Stimulated activated naive CD8-positive, alpha-beta T cell treated with anti-CD3 and anti-CD28 coated beads, Interleukin-15, Interleukin-2, amounts not matched to agents 100 U/mL and 50 U/mL, for 24 hours (primary cell): ENCODE data around the gene SSH3.

Source experiments
- ATAC-seq: fragments of 150-1000 bp; cut with Tn5 transposase; one replicate; pipeline ENCODE4 v1.10.0; 2021
- DNase-seq: peaks from one replicate; pipeline ENCODE4 v3.0.0; 2021

The SSH3 gene

GRCh38 chr11:67268081-67268961 lies 35.0 kb upstream of the SSH3 start:
- ATAC-seq (peak; percentile 59), DNase-seq (peak; percentile 76)

DNA sequence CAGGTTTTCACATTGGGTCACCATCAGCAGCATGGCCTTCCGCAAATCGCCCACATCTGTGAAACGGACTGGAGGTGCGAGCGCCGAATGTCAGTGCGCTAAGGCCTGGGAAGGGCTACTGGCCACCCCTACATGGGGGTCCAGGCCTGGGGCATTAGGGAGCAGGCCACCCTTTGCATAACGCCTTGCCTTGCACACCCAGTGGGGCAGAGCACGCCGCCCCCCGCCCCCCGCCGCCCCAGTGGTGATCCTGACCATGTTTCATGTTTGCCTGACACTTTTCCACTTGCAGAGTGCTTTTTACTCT lies 34.4 kb upstream of the SSH3 start:
- ATAC-seq = no peak
- DNase-seq = no peak

DNA sequence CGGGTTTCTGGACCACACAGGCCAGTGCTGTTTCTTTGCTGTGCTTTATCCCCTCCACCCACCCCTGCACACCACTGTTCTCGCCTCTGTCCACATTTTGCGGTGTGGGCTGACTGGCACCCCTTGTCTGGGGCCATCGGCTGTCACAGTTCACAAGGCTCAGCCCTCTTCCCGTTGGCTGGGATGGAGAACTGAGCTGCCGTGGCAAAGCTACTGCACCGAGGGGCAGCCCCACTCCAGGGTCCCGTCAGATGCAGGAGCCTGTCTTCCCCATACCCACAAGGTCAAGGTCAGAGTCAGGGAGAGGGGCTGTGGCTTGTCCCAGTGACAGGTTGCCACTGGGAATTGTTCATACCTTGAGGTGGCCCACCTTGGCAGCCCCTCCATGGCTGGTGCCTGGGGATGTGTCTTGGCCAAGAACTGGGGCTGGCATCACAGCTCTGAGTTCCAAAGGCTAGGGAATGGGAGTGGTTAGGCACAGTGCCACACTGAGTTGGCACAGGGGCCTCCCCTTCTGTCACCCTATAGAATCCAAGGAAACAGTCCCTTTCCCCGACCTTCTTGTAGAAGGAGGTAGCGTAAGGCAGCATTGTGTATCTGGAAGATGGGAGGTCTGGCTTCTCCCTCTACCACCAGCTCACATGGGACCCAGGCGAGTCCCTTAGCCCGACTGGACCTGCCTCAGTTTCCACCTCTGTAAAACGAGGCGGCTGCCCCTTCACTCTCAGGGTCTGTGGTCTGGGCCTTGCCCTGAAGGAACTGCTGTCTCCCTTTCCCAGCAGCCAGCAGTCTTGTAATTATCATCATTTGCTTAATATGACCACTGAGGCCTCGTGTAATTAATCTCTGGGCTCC lies 33.7 kb upstream of the SSH3 start:
- DNase-seq (peak; percentile 56), ATAC-seq (no peak)

DNA sequence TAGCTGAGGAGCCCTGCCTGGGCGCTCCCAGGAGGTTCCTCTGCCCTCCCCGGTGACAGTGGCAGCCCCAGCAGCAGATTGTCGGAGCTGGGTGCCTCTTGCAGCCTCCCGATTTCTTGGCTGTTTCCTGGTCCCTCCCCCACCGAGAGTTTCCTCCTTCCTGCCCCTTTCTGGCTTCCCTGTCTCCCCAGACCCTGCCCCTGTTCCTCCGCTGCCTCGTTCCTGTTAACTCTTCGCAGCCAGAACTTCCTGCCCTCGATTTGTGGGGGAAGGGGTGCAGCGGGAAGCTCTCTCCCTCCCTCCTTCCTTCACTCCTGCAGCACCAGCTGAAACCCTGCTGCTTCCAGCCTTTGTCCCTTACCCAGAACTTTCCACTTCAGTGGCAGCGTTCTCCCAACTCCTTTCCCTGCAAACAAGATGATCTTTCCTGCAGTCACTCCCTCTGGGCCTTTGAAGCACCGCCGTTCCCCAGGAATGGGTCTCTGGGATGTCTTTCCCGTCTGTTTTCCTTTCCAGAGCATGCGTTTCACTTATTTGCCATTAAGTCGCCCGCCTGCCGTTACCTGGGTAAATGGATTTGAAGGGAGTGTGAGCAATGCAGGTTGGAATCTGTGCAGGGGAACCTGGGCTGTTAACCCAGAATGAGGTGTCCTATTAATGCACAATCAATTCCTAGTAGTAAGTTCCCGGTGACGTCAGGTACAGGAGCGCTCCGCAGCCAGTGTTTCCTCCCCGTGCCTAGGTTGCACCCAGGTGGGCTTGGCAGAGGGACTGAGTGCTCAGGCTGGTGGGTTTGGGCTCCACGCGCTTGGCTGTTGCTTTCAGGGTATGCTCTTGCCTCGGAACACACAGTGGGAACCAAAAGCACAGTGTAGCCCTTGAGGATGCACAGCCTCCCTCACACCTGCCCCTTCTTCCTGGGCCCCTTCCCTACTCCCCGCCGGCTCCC lies 32.8 kb upstream of the SSH3 start:
- ATAC-seq = no peak
- no peak for DNase-seq

- no peak for ATAC-seq
- no peak for DNase-seq
Measured at GRCh38 chr11:67271205-67271540, 32.2 kb upstream of the SSH3 start.

DNA sequence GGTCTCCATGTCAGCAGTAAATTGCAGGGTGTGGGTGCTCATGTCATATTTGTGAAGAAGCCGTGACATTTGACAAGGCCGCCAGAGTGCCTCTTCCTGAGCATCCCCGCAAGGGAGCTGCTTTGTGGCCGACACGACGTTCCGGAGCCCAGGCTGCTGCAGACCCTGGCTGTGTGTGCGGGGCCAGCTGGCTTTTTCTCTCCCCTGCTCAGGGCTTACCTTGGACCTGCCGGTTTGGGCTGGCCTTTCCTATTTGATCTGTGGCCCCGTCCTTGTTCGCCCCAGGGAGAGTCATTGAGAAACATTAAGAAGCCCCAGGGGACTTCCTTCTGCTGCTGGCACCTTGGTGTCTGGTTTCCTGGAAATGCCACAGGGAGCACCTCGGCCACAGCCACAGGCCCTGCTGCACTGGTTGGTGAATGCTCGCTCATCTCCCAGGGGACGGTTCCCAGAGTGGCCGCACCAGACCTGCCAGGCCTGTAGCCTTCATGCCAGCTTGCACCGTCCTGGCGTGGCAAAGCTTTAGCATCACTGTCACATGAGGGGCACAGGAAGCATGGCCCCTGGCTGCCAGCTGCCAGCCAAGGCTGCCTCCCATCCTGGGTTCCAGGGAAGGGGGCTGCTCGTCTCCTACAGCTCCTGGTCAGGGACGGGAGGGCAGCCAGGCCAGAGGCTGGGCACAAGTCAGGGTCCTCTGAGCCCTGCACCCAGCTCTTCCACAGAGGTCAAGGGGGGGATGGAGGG lies 31.6 kb upstream of the SSH3 start:
- ATAC-seq (peak; percentile 30), DNase-seq (peak; percentile 81)

- peak; percentile 7 for ATAC-seq
Measured at GRCh38 chr11:67272327-67273259, 30.7 kb upstream of the SSH3 start.

GRCh38 chr11:67273260-67273990 lies 29.9 kb upstream of the SSH3 start:
- DNase-seq = no peak

More at GRCh38 chr11:67272327-67273259, 30.7 kb upstream of the SSH3 start:
- DNase-seq = peak; percentile 63

DNA sequence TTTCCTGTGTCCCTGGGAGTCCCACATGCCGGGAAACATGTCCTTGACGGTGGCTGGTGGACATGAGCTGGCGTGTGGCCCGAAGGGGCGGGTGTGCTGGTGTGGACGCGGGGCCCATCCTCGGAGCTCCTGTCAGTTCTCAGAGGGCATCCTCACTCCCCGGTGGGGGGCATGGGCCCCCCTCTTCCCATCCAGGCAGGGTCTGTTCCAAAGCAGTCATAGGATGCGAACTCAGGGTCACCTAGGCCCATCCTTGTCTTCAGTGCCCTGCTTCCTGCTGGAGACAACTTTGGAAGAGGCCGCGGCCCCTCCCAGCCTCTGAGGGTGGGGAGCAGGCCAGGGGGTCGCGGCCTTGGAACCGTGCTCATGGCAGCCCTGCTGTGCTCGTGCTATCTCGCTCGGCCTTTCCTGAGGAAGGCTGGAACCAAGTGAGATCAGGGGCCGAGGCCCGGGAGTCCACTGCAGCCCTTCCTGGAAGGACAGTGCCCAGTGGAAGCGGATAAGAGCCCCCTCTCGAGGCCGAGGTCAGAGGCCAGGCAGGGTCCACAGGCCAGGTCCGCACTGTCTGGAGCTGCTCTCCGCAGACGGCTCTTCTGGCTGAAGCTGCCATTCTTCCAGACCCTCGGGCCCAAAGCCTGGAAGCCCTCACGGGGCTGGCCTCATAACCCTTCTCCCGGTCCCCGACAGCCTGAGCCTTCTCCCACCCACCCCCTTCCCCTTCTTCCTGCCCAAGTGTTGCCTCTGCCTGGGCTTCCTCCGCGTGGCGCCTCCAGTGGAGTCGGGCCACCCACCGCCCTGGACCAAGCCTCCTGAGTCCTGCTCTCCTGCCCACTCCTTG lies 28.3 kb upstream of the SSH3 start:
- no peak for ATAC-seq
- DNase-seq = no peak

More at GRCh38 chr11:67273260-67273990, 29.9 kb upstream of the SSH3 start:
- ATAC-seq = no peak

DNA sequence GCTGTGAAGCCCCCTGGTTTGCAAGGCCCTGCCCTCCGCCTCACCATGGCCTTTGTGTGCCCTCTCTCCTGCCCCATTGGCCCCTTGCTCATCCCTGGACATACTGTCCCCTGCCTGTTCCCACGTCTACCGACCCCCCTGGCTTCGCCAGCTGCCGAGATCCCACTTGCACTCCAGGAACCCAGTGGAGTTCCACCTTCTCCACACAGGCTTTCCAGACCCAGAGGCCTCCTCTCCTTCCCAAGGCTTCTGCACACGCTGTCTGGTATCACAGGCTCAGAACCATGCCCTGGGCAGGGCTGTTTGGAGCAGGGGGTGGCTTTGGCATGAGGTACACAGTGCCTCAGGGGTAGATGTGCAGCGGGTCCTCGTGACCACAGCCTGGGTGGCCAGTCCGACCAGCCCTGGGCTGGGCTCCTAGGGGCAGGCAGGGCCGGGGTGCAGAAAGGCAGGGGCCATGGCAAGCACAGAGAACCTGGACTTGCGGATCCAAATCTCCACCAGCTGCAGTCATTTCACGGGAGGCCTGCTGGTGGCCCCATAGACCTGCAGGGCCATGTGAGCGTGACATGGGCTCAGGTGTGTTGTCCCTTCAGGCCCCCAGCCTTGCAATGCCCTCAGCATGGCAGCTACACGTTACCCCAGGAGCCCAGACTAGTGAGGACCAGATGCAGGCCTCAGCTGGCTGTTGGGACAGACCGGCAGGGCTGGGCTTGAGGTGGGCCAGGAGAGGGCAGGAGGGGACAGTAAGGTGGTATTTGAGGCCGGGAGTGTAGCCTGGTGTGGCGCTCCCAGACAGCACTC lies 27.5 kb upstream of the SSH3 start:
- DNase-seq = peak; percentile 44
- no peak for ATAC-seq

- ATAC-seq (peak; percentile 69), DNase-seq (peak; percentile 84)
Measured at GRCh38 chr11:67276781-67277230, 26.5 kb upstream of the SSH3 start.

GRCh38 chr11:67277231-67277961 lies 25.9 kb upstream of the SSH3 start:
- peak; percentile 92 for DNase-seq
- ATAC-seq = peak; percentile 84

DNA sequence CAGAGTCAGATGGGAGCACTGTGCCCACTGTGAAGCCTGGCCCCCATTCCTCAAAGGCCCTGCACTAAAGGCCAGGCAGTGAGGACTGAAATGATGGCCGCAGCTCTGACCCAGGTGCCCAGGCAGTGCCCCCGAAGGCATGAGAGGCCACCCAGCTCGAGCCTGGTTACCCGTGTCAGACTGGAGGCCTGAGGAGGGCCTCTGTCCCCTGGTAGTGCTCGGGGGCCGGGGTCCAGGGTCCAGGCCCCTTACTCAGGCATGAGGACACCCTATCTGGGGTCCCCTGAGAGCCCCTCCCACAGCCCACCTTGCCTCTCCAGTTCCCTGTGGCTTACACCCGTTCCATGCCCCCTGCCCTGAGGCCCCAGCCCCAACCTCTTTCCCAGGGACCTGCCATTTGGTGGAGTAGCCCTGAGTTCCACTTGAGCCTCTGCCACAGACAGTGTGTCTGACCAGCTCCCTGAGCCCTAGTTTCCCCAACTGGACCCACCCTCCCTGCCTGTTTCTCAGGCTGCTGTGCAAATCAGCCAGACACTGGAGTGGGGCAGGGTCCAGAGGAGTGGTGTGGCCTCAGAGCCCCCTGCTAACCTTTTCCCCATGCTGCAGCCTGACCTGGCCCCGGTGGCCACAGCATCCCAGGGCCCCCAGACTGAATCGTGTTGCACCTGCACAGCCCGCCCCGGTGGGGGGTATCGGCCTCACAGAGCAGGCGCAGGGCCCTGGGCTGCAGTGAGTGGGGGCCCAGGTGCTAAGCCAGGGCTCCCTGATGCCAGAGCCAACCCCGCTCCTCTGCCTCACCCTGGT lies 25.0 kb upstream of the SSH3 start:
- DNase-seq = no peak
- no peak for ATAC-seq

DNA sequence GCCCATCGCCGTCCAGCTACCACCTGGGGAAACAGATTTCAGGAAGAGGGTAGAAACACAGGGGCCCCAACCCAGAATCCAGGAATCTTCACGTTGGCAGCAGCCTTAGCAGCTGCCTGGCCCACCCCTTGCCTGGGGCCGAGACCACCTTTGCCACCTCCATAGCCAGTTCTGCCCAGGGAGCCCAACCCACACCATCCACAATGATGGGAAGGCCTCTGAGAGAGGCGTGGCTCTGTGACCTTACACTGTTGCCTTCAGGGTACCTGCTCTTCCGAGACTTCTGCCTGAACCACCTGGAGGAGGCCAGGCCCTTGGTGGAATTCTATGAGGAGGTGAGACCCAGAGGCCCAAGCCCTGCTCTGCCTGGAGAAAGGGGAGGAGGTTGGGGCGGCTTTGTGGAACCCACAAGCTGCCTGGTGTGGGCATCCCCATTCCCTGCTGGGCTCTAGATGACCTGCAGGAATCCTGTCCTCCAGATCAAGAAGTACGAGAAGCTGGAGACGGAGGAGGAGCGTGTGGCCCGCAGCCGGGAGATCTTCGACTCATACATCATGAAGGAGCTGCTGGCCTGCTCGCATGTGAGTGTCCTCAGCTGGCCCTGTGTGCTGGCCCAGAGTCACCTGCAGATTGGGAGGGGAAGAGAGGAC lies 24.3 kb upstream of the SSH3 start:
- ATAC-seq = no peak
- no peak for DNase-seq

GRCh38 chr11:67279589-67280340 lies 23.6 kb upstream of the SSH3 start:
- no peak for DNase-seq

More at GRCh38 chr11:67279589-67280340, 23.6 kb upstream of the SSH3 start:
- no peak for ATAC-seq
